Measurements from ENCODE around the gene CXCL16.

The CXCL16 gene

DNA sequence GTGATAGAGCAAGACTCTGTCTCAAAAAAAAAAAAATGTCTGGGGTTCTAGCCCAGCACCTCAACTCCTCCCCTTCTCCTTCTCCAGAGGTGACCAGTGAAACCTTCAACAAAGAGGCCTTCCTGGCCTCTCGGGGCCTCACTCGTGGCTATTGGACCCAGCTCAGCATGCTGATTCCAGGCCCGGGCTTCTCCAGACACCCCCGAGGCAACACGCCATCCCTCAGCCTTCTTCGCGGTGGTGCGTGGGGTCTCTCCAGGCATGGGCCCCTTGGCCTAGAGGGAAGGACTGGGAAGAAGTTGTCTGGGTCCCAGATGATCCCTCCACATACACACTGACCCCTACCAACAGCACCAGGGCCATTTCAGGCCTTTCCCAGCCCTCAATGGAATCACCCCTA lies 3.5 kb upstream of the CXCL16 start:
- TF ChIP-seq EZH2 (optimal IDR thresholded peaks at IDR 0.05; ENCODE audit: low read depth, low read length) (no peak), EZH2phosphoT487 (IDR thresholded peaks at IDR 0.05; ENCODE audit: low read length) (no peak)
- TF ChIP-seq, protein P1, sequence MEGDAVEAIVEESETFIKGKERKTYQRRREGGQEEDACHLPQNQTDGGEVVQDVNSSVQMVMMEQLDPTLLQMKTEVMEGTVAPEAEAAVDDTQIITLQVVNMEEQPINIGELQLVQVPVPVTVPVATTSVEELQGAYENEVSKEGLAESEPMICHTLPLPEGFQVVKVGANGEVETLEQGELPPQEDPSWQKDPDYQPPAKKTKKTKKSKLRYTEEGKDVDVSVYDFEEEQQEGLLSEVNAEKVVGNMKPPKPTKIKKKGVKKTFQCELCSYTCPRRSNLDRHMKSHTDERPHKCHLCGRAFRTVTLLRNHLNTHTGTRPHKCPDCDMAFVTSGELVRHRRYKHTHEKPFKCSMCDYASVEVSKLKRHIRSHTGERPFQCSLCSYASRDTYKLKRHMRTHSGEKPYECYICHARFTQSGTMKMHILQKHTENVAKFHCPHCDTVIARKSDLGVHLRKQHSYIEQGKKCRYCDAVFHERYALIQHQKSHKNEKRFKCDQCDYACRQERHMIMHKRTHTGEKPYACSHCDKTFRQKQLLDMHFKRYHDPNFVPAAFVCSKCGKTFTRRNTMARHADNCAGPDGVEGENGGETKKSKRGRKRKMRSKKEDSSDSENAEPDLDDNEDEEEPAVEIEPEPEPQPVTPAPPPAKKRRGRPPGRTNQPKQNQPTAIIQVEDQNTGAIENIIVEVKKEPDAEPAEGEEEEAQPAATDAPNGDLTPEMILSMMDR (IDR thresholded peaks at IDR 0.05; ENCODE audit: low read length): no peak
- H3K9me3 ChIP-seq (replicated peaks; ENCODE audit: insufficient read depth, low read length): no peaks in the 10 kb centered on the region
- H3K27ac ChIP-seq (ENCODE audit: low read length): no peak overlapping the region
- no peak for DNase-seq
- no peak overlapping the region for H3K4me3 ChIP-seq (ENCODE audit: low read length)
- H3K4me1 ChIP-seq (ENCODE audit: low read length): peaks cover 12% of the 10 kb centered on the region
- H4K20me1 ChIP-seq (ENCODE audit: insufficient read depth, low read length): no peaks in the 10 kb centered on the region
- H2AFZ ChIP-seq (ENCODE audit: low read length): no peak overlapping the region
- peaks cover 13% of the 10 kb centered on the region for H3F3A ChIP-seq (ENCODE audit: insufficient read depth, low read length)
- no peaks in the 10 kb centered on the region for H3K9me2 ChIP-seq (replicated peaks; ENCODE audit: insufficient read depth, low read length)
- peaks cover 15% of the 10 kb centered on the region; the same call in 1 of the 2 replicates for H3K27me3 ChIP-seq (replicated peaks; ENCODE audit: insufficient read depth, low read length)
- no peaks in the 10 kb centered on the region for H3K79me2 ChIP-seq (ENCODE audit: low read length)
- H3K36me3 ChIP-seq (replicated peaks; ENCODE audit: insufficient read depth, low read length): no peaks in the 10 kb centered on the region
- H3K9ac ChIP-seq (ENCODE audit: low read length): no peak overlapping the region
- no peak overlapping the region for H3K4me2 ChIP-seq (ENCODE audit: low read depth, low read length)

DNA sequence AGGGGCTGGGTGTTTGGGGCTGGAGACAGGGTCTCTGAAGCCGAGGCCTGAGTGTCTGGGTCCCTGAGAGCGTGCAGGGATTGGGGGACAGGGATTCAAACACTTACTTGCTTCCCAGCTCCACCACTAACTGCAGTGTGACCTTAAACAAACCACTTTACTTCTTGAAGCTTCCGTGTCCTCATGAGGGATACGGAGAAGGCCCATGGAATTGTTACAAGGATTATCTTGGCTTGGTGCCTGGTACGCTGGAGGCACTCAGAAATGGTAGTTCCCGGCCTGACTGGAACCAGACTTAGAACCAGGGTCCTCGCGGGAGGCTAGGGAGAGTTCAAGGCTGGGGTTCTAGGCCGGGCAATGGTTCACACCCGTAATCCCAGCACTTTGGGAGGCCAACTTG lies 2.9 kb upstream of the CXCL16 start:
- DNase-seq: no peak
- Histone ChIP-seq H3K79me2 (ENCODE audit: low read length) (no peaks in the 10 kb centered on the region), H3K9ac (ENCODE audit: low read length) (no peak overlapping the region), H3F3A (ENCODE audit: insufficient read depth, low read length) (peaks cover 13% of the 10 kb centered on the region), H3K36me3 (replicated peaks; ENCODE audit: insufficient read depth, low read length) (no peaks in the 10 kb centered on the region), H3K9me2 (replicated peaks; ENCODE audit: insufficient read depth, low read length) (no peaks in the 10 kb centered on the region), H2AFZ (ENCODE audit: low read length) (no peak overlapping the region), H3K9me3 (replicated peaks; ENCODE audit: insufficient read depth, low read length) (no peaks in the 10 kb centered on the region), H3K27ac (ENCODE audit: low read length) (no peak overlapping the region), H3K4me1 (ENCODE audit: low read length) (peaks cover 13% of the 10 kb centered on the region), H3K27me3 (replicated peaks; ENCODE audit: insufficient read depth, low read length) (peaks cover 16% of the 10 kb centered on the region; the same call in 1 of the 2 replicates), H3K4me2 (ENCODE audit: low read depth, low read length) (no peak overlapping the region), H3K4me3 (ENCODE audit: low read length) (no peak overlapping the region), H4K20me1 (ENCODE audit: insufficient read depth, low read length) (no peaks in the 10 kb centered on the region)
- no peak for TF ChIP-seq EZH2 (optimal IDR thresholded peaks at IDR 0.05; ENCODE audit: low read depth, low read length)
- TF ChIP-seq, protein P1 (IDR thresholded peaks at IDR 0.05; ENCODE audit: low read length): no peak
- TF ChIP-seq EZH2phosphoT487 (IDR thresholded peaks at IDR 0.05; ENCODE audit: low read length): no peak

DNA sequence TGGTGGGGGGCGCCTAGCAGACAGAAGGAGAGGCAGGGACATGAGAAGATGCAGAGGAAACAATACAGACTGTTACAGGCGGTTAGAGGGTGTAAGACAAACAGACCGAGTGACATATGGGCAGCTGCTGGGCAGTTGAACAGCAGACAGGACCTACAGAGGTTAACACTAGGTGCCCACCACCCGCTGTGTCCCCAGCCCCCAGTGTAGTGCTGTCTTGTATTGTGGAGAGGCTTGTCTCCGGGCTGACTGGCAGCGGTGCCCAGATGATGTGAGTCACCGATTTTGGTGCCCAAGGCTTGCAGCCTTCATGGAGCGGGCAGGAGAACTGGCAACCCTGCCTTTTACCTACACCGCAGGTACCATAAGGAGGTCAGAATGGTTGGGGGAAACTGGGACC lies 2.4 kb upstream of the CXCL16 start:
- peaks cover 10% of the 10 kb centered on the region for H3F3A ChIP-seq (ENCODE audit: insufficient read depth, low read length)
- peaks cover 16% of the 10 kb centered on the region; the same call in 1 of the 2 replicates for H3K27me3 ChIP-seq (replicated peaks; ENCODE audit: insufficient read depth, low read length)
- no peak overlapping the region for H3K4me3 ChIP-seq (ENCODE audit: low read length)
- TF ChIP-seq EZH2phosphoT487 (IDR thresholded peaks at IDR 0.05; ENCODE audit: low read length) (no peak), EZH2 (optimal IDR thresholded peaks at IDR 0.05; ENCODE audit: low read depth, low read length) (no peak)
- TF ChIP-seq, protein P1 (IDR thresholded peaks at IDR 0.05; ENCODE audit: low read length): no peak
- DNase-seq: no peak
- no peaks in the 10 kb centered on the region for H3K36me3 ChIP-seq (replicated peaks; ENCODE audit: insufficient read depth, low read length)
- peaks cover 11% of the 10 kb centered on the region for H3K4me1 ChIP-seq (ENCODE audit: low read length)
- no peaks in the 10 kb centered on the region for H3K9me3 ChIP-seq (replicated peaks; ENCODE audit: insufficient read depth, low read length)
- H3K9ac ChIP-seq (ENCODE audit: low read length): no peak overlapping the region
- H4K20me1 ChIP-seq (ENCODE audit: insufficient read depth, low read length): no peaks in the 10 kb centered on the region
- no peak overlapping the region for H2AFZ ChIP-seq (ENCODE audit: low read length)
- H3K27ac ChIP-seq (ENCODE audit: low read length): no peak overlapping the region
- H3K79me2 ChIP-seq (ENCODE audit: low read length): no peaks in the 10 kb centered on the region
- no peaks in the 10 kb centered on the region for H3K9me2 ChIP-seq (replicated peaks; ENCODE audit: insufficient read depth, low read length)
- no peak overlapping the region for H3K4me2 ChIP-seq (ENCODE audit: low read depth, low read length)
